NCI-H526 treated with DMSO at 0.1 percent for 48 hours (cell line): ENCODE data around the gene DDI2.

Experiments
- DNase-seq: peaks from one replicate; lab custom pipeline; 2025; lab: John Stamatoyannopoulos, UW

The DDI2 gene

DNA sequence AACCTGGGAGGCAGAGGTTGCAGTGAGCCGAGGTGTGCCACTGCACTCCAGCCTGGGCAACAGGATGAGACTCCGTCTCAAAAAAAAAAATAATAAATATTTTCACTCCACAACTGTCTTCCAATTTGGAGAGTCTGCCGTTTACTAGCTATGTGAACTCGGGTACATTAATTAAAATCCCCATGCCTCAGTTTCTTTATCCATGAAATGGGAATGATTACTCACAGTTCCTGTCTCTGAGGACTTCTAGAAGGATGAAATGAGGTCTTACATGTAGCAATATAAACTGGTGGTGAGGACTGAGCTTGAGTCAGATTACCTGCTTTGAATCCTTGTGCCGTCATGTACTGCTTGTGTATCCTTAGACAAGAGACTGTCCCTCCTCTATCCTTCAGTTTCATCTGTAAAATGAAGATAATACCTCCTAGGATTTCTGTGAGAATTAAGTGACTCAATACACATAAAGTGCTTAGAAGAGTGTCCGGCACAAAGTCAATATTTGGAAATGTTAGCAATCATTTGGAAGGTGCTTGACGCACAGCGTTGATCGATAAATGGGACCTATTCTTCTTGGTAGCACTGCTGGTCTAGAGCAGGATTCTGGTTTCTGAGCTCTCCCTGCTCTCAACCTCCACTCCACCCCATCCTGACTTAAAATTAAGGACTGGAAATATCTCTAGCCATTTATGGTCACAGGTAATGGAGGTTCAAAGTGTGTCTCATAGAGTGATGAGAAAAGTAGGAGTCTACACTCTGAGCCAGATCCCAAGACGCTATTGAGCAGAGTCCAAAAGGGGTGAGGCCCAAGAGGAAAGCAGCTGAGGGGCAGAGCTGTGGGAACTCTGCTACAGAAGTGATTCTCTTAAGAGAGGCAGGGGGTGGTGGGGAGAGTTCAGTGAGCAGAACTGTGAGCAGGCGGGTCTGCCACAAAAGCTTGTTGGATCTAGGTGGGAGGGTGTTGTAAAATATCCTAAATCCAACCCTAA lies 11.6 kb upstream of the DDI2 start:
- no peak for DNase-seq

DNA sequence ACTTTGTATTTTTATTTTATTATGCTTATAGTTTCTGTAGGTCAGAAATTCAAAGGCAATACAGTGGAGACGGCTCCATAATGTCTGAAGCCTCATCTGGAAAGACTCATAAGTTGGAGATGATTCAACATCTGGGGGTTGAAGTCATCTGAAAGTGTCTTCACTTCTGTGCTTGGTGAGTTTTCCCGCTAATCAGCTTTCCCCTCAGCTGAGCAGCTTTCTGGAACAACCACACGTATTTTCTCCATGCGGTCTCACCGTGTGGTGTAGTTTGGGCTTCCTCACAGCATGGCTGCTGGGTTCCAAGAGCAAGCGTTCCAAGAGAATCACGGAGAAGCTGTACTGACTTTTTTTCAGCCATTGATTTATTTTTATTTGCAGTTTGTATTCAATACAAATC lies 7.6 kb upstream of the DDI2 start:
- DNase-seq = no peak

DNA sequence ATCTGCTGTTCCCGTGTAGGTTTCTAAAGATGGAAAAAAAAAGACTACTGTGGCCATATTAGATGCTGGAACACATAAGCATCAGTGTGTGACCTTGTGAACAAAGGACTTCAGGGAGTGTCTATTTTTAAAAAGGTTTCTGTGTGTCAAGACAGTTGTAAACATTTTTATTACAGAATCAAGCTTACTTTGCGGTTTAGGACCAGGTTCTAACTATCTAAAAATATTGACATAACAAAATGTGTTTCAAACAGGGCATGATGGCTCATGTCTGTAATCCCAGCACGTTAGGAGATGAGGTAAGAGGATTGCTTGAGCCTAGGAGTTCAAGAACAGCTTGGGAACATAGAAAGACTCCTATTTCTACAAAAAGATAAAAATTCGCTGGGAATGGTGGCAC lies 7.1 kb upstream of the DDI2 start:
- peak; percentile 92 for DNase-seq

DNA sequence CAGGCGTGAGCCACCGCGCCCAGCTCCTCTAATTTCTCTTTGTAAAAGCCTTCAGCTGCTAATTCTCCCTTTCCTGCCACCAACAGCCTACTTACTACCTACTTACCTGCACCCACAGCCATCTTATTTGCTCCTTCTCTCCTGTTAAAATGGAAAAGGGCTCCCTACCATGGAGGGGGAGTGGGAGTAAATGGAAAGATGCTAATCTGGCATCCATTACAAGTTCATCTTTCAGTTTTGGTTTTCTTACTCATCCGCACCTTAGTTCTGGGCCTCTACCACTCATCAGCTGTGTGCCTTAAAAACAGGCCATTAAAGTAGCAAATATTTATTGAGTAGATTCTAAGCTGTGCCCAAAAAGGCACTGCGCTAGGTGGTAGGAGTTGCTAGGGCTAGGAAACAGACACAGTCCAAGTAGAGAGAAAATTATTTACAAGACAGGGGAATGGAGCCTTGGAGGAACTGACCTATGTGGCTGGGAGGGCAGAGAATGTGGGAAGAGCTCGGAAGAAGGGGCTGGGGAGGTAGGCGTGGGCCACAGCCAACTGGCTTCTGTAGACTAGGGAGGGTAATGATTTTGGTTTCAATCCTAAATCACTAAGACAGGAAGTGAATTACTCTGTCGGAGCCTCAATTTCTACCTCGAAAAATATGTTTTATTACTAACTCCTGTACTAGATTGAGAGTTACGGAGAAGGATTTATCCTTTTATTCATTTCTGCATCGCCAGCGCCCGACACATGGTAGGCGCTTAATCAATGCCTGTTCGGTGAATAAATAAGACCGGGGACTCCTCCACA lies 685 bp upstream of the DDI2 start:
- DNase-seq = no peak

DNA sequence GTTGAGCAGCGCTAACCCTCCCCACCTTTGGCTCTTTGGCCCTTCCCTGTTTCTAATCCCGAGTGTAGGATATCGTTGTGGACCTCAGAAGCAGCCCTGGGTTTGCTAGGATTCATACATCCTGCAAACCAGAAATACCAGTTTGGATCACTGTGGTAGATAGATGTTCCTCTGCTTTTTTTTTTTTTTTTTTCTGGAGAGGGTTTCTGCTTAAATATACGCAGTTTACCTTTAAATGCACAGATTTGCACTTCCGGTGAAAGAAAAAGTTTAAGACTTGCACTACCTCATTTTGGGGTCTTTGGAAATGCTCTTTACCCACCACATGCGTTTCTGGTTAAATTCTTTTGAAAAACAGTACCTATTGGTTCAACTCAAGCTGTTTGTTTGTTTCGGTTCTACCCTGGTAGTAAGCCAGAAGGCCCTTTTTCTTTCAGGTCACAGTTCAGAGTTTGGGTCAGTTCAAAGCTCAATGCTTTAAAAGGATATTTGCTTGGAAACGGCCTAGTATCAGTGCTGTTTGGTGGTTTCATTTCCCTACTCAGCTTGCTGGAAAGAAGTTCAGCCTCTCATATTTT lies 908 bp downstream of the DDI2 start:
- DNase-seq = peak; percentile 30

DNA sequence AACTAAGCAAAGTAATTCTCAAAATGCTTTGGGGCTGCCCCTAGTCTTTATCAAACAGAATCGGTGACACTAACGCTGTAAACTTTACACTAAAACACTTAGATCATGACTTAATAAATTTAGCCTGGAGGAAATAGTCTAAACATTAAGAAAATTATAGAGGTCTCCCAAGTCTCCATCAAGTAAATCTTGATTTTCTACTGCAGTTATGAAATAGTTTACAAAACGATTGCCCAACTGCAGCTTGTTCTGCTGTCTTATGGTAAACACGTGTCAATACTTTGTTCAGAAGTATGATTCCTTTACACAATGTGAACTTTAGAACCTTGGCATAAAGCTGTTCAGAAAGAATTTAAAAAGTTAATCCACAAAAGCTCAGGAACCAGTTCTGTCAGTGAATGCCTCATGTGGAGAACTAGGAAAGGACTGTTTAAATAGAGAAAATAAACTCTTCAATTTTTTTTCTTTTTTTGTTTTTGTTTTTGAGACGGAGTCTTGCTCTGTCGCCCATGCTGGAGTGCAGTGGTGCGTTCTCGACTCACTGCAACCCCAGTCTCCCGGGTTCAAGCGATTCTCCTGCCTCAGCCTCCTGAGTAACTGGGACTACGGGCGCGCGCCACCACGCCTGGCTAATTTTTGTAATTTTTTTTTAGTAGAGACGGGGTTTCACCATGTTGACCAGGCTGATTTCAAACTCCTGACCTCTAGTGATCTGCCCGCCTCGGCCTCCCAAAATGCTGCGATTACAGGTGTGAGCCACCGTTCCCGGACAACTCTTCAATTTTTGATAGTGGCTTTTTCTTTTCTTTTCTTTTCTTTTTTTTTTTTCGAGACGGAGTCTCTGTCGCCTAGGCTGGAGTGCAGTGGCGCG lies 1.6 kb downstream of the DDI2 start:
- DNase-seq = no peak

DNA sequence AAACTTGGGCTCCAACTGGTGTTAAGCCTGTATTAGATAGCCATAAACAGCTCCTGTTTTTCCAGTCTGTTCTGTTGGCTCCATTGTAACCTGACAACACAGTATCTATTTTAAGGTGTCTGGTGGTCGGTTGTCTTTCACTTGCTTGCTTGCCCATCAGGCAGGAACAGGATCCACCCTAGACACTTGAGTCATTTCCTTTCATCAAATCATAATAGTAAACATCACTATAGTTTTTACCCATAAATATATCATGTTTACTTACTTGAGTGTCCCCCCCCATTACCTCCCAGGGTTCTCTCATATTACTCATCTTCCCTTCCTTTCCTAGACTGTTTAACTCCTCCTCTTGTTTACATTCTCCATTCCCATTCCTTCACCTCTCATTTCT lies 2.9 kb downstream of the DDI2 start:
- no peak for DNase-seq

DNA sequence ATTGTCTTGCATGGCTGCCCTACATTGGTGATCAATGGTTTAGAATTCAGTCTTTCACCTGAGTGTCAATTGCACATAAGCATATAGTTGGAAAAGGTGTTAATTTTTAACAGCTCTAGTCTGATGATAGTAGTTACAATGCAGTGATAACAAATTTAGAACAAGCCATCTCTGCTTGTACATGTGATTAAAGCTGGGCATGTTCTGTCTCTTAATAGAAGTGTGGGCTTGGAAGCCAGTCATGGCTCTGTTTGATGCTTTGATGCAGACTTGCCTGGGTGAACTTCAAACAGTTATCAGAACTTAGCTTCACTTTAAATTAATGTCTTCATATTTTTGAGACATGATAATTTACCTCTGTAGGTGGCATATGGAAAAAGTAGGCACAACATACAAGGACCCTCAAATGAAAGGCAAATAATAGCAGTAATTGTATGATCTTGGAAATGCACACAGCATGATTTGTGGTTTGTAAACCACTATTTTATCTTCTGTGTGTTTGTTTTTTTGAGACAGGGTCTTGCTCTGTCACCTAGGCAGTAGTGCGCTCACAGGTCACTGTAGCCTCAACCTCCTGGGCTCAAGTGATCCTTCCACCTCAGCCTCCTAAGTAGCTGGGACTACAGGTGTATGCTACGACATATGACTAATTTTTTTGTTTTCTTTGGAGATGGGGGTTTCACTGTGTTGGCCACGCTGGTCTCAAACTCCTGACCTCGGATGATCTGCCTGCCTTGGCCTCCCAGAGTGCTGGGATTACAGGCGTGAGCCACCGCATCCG lies 3.8 kb downstream of the DDI2 start:
- no peak for DNase-seq

DNA sequence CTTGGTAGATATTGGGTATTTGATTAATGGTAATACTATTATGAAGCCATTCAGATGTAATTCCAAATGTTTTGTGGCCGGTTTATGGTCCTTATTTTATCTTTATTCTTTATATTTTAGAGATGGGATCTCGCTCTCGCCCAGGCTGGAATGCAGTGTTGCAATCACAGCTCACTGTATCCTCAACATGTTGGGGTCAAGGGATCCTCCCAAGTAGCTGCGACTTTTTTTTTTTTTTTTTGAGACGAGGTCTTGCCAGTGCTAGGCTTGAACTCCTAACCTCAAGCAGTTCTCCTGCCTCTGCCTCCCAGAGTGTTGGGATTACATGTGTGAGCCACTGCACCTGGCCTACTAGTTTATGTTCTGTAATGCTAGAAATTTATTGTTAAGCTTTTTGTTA lies 4.7 kb downstream of the DDI2 start:
- no peak for DNase-seq

DNA sequence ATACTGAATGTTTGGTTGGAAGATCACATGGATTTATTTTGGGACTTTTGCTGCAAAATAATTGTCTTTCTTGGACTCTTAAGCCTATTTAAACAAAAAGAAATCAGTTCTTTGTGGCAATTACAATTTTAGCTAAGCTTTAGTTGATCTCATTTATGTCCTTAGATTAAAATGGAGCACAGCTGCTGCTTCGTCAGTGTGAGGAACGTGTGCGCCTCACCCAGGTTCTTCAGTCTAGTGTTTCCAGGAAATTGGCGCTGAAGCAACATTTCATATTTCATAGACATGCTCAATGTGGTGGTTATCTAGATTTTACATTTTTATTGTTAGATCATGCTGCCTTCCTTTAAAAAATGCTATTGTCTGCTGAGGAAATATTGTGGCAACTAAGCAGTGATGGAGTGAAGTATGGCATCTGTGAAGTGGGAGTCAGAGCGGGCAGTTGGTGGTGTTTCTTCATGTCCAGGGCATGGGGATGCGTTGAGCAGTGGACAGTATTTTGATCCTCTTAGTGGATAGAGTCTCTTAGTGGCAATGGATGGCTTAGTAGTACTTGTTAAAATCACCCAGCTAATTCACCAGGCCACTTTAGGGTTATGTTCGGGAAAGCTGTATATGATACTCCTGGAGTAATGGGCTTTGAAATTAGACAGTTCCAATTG lies 5.6 kb downstream of the DDI2 start:
- DNase-seq = no peak

DNA sequence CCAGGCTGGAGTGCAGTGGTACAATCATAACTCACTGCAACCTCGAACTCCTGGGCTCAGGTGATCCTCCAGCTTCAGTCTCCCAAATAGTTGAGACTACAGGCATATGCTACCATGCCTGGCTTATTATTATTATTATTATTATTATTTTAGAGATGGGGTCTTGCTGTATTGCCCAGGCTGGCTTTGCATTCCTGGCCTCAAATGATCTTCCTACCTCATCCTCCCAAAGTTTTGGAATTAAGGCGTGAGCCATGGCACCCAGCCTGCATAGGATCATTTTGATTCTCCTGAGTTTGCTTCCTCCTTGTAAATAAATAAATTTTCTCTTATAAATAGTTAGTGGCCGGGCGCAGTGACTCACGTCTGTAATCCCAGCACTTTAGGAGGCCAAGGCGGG lies 6.2 kb downstream of the DDI2 start:
- DNase-seq = no peak

DNA sequence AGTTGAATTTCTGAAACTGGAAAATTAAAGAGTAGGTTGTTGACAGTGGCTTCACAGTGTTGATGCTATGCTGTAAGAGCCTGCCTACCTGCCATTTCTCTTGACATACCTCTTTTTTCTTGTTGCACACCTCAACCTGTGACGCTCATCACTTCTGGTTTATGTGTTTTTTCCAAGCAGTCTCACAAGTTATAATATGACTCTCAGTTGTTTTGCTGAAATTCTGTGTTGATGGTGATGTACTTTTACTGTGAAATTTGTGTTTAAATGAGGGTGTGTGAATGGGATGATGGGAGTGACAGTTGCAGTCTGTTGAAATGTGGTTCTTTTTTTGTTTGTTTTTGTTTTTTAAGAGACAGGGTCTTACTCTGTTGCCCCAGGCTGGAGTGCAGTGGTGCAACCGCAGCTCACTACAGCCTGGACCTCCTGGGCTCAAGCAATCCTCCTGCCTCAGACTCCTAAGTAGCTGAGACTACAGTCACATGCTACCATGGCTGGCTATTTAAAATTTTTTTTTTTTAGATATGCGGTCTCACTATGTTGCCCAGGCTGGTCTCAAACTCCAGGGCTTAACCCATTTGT lies 7.0 kb downstream of the DDI2 start:
- DNase-seq = no peak

DNA sequence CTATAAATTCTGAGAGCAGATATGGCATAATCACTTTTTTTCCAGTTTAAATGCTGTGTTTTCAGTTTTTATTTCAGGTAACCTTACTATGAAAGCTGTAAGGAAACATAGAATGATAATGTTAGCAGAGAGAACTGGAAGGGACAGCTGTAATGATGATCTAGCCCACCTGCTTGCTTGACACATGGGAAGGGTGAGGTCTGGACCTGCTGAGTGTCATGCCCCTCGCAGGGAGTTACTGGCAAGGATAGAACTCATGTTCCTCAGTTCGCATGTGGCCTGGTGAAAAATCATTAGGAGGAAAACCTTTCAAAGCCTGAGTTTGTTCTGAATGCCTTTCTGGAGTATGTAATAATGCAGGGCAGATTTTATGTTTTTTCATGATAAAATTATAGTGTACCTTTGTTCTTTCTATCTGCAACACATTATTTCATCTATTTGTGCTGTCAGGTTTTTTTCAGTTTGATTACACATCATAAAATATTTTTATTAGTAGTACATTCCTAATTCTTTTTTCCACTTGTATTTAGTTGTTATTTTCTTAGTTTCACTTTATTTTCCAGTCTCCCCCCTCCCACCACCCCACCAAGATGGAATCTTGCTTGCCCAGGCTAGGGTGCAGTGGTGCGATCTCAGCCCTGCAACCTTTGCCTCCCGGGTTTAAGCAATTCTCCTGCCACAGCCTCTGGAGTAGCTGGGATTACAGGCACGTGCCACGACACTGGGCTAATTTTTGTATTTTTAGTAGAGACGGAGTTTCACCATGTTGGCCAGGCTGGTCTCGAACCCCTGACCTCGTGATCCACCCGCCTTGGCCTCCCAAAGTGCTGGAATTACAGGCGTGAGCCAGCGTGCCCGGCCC lies 8.0 kb downstream of the DDI2 start:
- no peak for DNase-seq

DNA sequence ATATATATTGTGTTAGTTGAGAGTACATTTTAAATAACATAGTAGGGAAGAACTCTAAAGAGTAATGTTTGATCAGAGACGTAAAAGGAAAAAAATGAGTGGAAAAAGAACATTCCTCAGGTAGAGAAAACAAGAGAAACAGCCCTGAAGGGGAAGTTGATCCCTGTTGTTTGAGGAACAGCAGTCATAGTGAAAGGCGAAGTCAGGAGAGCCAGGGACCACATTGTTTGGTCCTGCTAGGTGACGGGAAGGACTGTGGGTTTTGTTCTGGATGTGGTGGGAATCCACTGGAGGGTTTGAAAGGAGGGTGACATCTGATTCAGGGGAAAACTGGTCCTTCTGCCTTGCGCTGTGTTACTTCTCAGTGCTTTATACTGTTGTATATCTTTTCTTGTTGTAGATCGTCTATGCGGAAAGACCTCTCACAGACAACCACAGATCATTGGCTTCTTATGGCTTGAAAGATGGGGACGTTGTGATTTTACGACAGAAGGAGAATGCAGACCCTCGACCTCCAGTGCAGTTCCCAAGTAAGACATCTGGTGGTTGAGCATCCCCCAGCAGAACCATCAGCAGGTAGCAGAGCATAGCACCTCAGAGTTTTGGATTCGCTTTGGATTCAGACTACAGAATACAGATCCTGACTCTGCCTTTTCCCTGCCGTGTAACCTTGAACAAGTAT lies 9.2 kb downstream of the DDI2 start:
- DNase-seq = no peak

DNA sequence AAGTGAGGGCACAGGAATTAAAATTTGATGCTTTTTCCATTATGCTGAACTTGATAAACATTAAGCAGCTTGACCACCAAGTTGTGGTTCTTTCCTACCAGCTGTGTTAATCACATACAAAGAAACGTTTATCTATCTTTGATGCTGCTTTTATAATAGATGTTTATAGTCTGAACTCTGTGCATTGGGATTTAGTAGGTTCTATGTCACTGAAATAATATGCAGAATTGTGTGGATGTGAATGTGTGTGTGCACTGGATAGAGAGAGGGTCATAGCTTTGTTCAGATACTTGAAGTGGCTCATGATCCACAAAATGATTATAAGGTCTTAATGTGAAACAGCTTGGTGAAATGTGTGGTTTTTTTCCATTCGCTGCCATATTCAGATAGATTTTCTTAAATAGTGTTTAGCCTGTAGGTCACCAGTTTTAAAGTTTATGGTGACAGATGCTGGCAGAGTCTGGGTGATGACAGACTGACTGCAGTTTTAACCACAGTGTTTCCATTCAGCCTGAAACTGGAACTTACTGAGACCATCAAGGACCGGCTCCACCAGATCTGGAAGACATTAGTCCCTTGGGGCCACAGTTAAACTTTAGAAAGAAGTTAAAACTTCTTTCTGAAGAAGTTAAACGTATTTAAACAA lies 10.2 kb downstream of the DDI2 start:
- DNase-seq = no peak

DNA sequence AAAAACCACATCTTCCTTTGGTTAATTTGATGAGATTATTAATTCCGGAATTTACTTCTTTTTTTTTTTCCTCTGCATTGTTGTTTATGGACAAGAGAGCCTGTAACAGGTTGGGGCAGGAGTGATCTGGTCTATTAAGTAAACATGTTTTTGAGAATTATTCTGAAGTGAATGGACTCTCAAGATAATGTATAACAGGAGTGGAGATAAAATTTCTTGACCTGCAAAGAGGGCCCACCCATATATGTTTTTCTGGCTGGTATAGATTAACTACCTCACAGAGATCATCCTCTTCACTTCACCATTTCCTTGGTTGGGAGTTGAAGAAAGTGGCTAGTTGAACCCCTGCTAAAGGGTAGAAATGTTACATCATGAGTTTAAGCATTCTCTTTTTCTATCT lies 10.7 kb downstream of the DDI2 start:
- no peak for DNase-seq

DNA sequence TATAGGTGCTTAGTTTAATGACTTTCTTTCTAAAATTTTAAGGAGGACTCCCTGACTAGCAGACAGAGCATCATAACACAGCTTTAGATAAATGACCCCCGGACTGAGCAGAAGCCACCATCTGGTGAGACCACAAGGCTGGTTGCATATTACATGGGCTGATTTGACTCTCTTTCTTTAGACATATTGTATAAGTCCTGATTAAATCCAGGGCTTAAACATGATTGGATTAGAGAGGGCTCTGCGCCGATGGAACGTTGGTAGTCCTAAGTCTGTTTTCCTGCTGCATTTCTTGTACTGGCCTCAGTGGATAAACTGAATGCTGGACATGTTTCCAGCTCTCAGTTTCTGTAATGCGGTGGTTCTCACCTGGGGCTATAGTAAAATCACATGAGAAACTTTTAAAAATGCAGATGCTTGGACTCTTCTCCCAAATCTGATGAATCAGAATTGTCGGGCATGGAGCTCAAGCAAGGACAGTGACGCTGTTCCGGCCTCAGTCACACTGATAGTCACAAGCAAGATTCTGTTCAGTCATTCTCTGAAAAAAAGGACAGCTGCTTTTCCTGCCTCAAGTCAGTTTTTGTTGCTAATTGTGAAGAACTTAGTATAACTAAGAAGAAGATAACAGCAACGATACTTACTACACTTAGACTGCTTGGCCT lies 16.6 kb downstream of the DDI2 start:
- no peak for DNase-seq
